PFSK-1 (cell line): Measurements from ENCODE around the gene SIRT2.

Experiments used
- FOXP2 ChIP-seq: optimal IDR thresholded peaks from 2 replicates; pipeline ENCODE3; 2011; ENCODE audit warnings: borderline replicate concordance, control low read depth, inconsistent platforms; ENCODE audit not compliant: insufficient read depth; ENCODE audit errors: extremely low read length, extremely low read depth
- POLR2AphosphoS5 ChIP-seq: IDR thresholded peaks from 2 replicates; pipeline ENCODE4 v1.6.1; 2012; ENCODE audit warnings: low read depth, mild to moderate bottlenecking, control low read depth, low read length, moderate library complexity
- SIN3A ChIP-seq: IDR thresholded peaks from 2 replicates; pipeline ENCODE4 v1.6.1; 2012; ENCODE audit warnings: mild to moderate bottlenecking, low read length, moderate library complexity, borderline replicate concordance; ENCODE audit not compliant: insufficient read depth
- TAF1 ChIP-seq: IDR thresholded peaks from 2 replicates; pipeline ENCODE4 v1.6.1; 2012; ENCODE audit warnings: low read length, control low read depth, borderline replicate concordance; ENCODE audit not compliant: insufficient read depth
- TF ChIP-seq, protein P1 (sequence below), 2 experiments: IDR thresholded peaks; 2 replicates each; pipeline versions ENCODE4 v1.6.1 to v1.8.0; 2011 to 2012; ENCODE audit warnings: low read depth in 2 of 2, low read length in 2 of 2, control low read depth in 1 of 2, inconsistent platforms in 1 of 2, mild to moderate bottlenecking in 1 of 2, moderate library complexity in 1 of 2; ENCODE audit not compliant: insufficient read depth in 1 of 2

DNA sequence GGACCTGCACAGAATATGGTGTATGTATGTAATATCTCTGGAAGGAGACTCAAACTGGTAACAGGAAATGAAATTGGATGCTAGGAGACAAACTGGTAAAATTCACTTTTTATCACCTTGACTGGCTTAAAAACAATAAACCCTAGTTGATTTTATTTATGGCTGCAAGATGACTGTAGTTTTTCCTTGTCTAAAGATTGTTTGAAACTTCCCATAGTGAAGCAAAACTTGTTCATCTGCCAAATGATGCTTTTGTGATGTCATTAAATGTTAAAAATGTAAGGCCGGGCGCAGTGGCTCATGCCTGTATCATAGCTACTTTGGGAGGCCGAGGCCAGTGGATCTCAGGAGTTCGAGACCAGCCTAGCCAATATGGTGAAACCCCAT, 65.3 kb downstream of the SIRT2 start:
- no peak for TF ChIP-seq SIN3A
- TF ChIP-seq TAF1 = no peak
- TF ChIP-seq POLR2AphosphoS5 = no peak
- TF ChIP-seq, protein P1, sequence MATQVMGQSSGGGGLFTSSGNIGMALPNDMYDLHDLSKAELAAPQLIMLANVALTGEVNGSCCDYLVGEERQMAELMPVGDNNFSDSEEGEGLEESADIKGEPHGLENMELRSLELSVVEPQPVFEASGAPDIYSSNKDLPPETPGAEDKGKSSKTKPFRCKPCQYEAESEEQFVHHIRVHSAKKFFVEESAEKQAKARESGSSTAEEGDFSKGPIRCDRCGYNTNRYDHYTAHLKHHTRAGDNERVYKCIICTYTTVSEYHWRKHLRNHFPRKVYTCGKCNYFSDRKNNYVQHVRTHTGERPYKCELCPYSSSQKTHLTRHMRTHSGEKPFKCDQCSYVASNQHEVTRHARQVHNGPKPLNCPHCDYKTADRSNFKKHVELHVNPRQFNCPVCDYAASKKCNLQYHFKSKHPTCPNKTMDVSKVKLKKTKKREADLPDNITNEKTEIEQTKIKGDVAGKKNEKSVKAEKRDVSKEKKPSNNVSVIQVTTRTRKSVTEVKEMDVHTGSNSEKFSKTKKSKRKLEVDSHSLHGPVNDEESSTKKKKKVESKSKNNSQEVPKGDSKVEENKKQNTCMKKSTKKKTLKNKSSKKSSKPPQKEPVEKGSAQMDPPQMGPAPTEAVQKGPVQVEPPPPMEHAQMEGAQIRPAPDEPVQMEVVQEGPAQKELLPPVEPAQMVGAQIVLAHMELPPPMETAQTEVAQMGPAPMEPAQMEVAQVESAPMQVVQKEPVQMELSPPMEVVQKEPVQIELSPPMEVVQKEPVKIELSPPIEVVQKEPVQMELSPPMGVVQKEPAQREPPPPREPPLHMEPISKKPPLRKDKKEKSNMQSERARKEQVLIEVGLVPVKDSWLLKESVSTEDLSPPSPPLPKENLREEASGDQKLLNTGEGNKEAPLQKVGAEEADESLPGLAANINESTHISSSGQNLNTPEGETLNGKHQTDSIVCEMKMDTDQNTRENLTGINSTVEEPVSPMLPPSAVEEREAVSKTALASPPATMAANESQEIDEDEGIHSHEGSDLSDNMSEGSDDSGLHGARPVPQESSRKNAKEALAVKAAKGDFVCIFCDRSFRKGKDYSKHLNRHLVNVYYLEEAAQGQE (IDR thresholded peaks at IDR 0.05; ENCODE audit: insufficient read depth in 1 of 2, low read depth in 2 of 2, low read length in 2 of 2) = no peak
- TF ChIP-seq FOXP2 = no peak
